ENCODE data around the gene SF3B4. TPM values are rescaled to one million over a fixed set of nuclear protein-coding genes. Genes with fewer than 3 reads are reported as not detected.
A peak's percentile ranks its signal among the peaks of the same experiment; 100 is the strongest.

The SF3B4 gene
- total RNA-seq, 1 experiment from 2014 or later = 120 TPM

- CTCF ChIA-PET = no interaction called here
- ATAC-seq (no peak), DNase-seq (ENCODE audit: low read depth, low spot score) (no peak)
- intact Hi-C loops (cut with micrococcal nuclease; ENCODE audit: unreplicated experiment) (no loop called here), in situ Hi-C loops (cut with HindIII; ENCODE audit: low pct_unique_long_range_greater_than_20kb, low sequenced_read_pairs) (no loop called here)
- peaks cover 28% of the 10 kb centered on the region for H3K36me3 ChIP-seq (ENCODE audit: control insufficient read depth, insufficient read depth, low read length)
- H3K27me3 ChIP-seq (ENCODE audit: control insufficient read depth, insufficient read depth, low read length) = no peaks in the 10 kb centered on the region
- no peak overlapping the region for H3K27ac ChIP-seq (ENCODE audit: low read length)
- H3K4me3 ChIP-seq (ENCODE audit: low read depth in 2 of 2, low read length in 2 of 2) = peak overlapping the region; percentile 79 to 93; a peak in 1 of 4 replicates
- BruUV-seq (replicated peaks) = no TSS peak
- H3K4me1 ChIP-seq (ENCODE audit: control insufficient read depth, insufficient read depth, low read length) = peaks cover 25% of the 10 kb centered on the region
- no peaks in the 10 kb centered on the region for H3K9me3 ChIP-seq (ENCODE audit: control insufficient read depth, insufficient read depth, low read depth, low read length)
- POLR2A ChIA-PET = no interaction called here
- TF ChIP-seq, protein P1, sequence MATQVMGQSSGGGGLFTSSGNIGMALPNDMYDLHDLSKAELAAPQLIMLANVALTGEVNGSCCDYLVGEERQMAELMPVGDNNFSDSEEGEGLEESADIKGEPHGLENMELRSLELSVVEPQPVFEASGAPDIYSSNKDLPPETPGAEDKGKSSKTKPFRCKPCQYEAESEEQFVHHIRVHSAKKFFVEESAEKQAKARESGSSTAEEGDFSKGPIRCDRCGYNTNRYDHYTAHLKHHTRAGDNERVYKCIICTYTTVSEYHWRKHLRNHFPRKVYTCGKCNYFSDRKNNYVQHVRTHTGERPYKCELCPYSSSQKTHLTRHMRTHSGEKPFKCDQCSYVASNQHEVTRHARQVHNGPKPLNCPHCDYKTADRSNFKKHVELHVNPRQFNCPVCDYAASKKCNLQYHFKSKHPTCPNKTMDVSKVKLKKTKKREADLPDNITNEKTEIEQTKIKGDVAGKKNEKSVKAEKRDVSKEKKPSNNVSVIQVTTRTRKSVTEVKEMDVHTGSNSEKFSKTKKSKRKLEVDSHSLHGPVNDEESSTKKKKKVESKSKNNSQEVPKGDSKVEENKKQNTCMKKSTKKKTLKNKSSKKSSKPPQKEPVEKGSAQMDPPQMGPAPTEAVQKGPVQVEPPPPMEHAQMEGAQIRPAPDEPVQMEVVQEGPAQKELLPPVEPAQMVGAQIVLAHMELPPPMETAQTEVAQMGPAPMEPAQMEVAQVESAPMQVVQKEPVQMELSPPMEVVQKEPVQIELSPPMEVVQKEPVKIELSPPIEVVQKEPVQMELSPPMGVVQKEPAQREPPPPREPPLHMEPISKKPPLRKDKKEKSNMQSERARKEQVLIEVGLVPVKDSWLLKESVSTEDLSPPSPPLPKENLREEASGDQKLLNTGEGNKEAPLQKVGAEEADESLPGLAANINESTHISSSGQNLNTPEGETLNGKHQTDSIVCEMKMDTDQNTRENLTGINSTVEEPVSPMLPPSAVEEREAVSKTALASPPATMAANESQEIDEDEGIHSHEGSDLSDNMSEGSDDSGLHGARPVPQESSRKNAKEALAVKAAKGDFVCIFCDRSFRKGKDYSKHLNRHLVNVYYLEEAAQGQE (IDR thresholded peaks at IDR 0.05; ENCODE audit: insufficient read depth in 1 of 2, low read depth in 2 of 2, low read length in 1 of 2) = no peak
- no peak for TF ChIP-seq CTCF (IDR thresholded peaks at IDR 0.05)
- no peak for TF ChIP-seq SIN3A (IDR thresholded peaks at IDR 0.05; ENCODE audit: borderline replicate concordance, insufficient read depth, low read depth, low read length)
- TF ChIP-seq TCF7L2 (IDR thresholded peaks at IDR 0.05; ENCODE audit: low read depth, low read length) = no peak
- no peak for TF ChIP-seq POLR2AphosphoS5 (IDR thresholded peaks at IDR 0.05; ENCODE audit: low read depth, low read length)
Observed at GRCh38 chr1:149925345-149925744, 2.3 kb downstream of the SF3B4 start.

GRCh38 chr1:149923626-149924025, 4.0 kb downstream of the SF3B4 start:
- H3K36me3 ChIP-seq (ENCODE audit: control insufficient read depth, insufficient read depth, low read length) = peaks cover 28% of the 10 kb centered on the region
- intact Hi-C loops (cut with micrococcal nuclease; ENCODE audit: unreplicated experiment) (no loop called here), in situ Hi-C loops (cut with HindIII; ENCODE audit: low pct_unique_long_range_greater_than_20kb, low sequenced_read_pairs) (no loop called here)
- CTCF ChIA-PET = no interaction called here
- no peak overlapping the region for H3K4me3 ChIP-seq (ENCODE audit: low read depth in 2 of 2, low read length in 2 of 2)
- DNase-seq (ENCODE audit: low read depth, low spot score) (no peak), ATAC-seq (no peak)
- POLR2A ChIA-PET = no interaction called here
- H3K9me3 ChIP-seq (ENCODE audit: control insufficient read depth, insufficient read depth, low read depth, low read length) = no peaks in the 10 kb centered on the region
- TF ChIP-seq SIN3A (IDR thresholded peaks at IDR 0.05; ENCODE audit: borderline replicate concordance, insufficient read depth, low read depth, low read length) (no peak), CTCF (IDR thresholded peaks at IDR 0.05) (no peak), TCF7L2 (IDR thresholded peaks at IDR 0.05; ENCODE audit: low read depth, low read length) (no peak), POLR2AphosphoS5 (IDR thresholded peaks at IDR 0.05; ENCODE audit: low read depth, low read length) (no peak)
- TF ChIP-seq, protein P1 (IDR thresholded peaks at IDR 0.05; ENCODE audit: insufficient read depth in 1 of 2, low read depth in 2 of 2, low read length in 1 of 2) = no peak
- no peaks in the 10 kb centered on the region for H3K27me3 ChIP-seq (ENCODE audit: control insufficient read depth, insufficient read depth, low read length)
- H3K27ac ChIP-seq (ENCODE audit: low read length) = no peak overlapping the region
- H3K4me1 ChIP-seq (ENCODE audit: control insufficient read depth, insufficient read depth, low read length) = peaks cover 23% of the 10 kb centered on the region
- BruUV-seq (replicated peaks) = no TSS peak
